ENCODE measurements around the gene PLBD1. TPM values are rescaled to one million over a fixed set of nuclear protein-coding genes. Genes with fewer than 3 reads are reported as not detected.

Gene PLBD1, protein sequence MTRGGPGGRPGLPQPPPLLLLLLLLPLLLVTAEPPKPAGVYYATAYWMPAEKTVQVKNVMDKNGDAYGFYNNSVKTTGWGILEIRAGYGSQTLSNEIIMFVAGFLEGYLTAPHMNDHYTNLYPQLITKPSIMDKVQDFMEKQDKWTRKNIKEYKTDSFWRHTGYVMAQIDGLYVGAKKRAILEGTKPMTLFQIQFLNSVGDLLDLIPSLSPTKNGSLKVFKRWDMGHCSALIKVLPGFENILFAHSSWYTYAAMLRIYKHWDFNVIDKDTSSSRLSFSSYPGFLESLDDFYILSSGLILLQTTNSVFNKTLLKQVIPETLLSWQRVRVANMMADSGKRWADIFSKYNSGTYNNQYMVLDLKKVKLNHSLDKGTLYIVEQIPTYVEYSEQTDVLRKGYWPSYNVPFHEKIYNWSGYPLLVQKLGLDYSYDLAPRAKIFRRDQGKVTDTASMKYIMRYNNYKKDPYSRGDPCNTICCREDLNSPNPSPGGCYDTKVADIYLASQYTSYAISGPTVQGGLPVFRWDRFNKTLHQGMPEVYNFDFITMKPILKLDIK
- total RNA-seq = not detected

DNA sequence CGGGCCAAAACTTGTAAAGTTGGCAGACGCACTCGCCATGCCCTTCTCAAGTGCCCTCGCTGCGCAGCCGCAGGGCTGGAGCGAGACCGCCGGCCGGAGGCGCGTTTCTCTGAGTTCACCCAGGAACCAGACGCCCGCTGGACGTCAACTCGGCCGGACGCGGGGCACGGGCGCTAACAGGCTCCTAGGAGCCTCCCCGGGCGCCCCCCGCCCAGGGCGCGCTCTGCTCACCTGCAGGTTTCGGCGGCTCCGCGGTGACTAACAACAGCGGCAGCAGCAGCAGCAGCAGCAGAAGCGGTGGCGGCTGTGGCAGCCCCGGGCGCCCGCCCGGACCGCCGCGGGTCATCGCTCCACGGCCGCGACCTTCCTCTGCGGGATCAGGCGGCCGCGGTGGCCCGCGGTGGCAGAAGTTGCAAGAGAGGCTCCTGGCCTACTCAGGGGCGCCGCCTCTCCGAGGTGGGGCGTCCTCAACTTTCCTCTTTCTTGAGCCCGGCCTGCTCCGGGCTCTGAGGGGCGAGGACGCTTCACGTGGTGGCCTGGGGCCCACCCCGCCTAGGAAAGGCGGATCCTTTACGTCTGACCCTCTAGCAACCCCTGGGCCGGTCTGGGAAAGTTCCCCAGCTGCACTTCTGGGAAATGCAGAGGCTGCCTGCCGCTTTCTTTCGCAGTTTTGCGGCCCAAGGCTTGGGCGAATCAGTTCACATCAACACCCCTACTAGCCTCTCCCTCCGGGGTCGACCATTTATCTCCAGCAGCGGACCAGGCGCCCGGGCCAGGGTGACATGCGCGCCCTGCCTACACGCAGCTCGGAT is at the start of gene PLBD1:
PLBD1 (minus strand) TSS at position 533 of the 812 bp plus-strand sequence; CDS start at position 346, 187 bp downstream.
- ATAC-seq (replicated peaks) = peak; percentile 52
- peaks cover 27% of the 10 kb centered on the region for H3K27me3 Mint-ChIP-seq
- H3K4me1 Mint-ChIP-seq = peaks cover 4% of the 10 kb centered on the region
- H3K9me3 Mint-ChIP-seq = no peaks in the 10 kb centered on the region
- H3K27ac Mint-ChIP-seq = no peak within 1 kb of the TSS
- no peaks in the 10 kb centered on the region for H3K36me3 Mint-ChIP-seq (ENCODE audit: low read depth)
- H3K4me3 Mint-ChIP-seq = peak within 1 kb of the TSS; percentile 42

DNA sequence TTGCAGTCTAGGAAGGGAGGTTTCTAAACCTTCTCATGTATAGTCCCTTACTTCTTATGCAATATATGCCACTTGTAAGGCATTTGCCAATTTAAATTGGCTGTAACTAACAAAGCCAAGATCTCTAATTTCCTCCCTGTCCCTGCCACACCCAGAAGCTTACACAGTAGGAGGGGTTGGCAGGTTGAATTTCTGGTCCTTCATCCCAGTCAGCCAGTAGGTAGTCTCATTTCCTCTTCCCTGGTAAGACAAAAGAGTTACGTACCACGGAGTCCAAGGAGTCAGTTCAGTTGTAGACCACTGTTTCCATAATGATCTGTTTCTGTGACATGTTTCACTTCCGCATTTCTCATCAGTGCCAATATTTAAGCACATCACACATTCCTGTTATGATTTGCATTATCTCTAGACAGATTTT is 47.0 kb upstream of the PLBD1 start:
- peaks cover 11% of the 10 kb centered on the region for H3K27me3 Mint-ChIP-seq
- H3K9me3 Mint-ChIP-seq = peaks cover 4% of the 10 kb centered on the region
- no peaks in the 10 kb centered on the region for H3K36me3 Mint-ChIP-seq (ENCODE audit: low read depth)
- peaks cover 3% of the 10 kb centered on the region for H3K4me1 Mint-ChIP-seq
- ATAC-seq (replicated peaks) = no peak
- no peak overlapping the region for H3K4me3 Mint-ChIP-seq
- no peak overlapping the region for H3K27ac Mint-ChIP-seq

DNA sequence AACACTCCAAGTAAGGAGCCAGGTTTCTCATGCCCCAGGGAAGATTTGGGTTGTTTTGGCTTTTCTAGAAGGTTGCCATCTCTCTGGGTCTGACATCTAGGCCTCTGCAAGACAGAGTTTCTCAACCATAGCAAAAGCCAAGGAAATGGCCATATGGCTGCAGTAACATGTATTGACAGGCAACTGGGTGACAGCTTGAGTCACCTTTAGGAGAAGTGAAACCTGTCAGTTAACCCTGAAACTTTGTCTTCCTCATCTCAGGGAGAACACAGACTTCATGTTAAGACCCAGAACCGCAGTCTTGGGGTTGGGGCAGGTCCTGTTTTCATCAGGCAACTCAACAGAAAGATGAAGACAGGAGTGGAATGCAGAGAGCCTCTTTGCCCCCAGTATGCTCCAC is 46.0 kb upstream of the PLBD1 start:
- ATAC-seq (replicated peaks) = no peak

GRCh38 chr12:14612898-14613445 is 45.3 kb upstream of the PLBD1 start:
- no peaks in the 10 kb centered on the region for H3K36me3 Mint-ChIP-seq (ENCODE audit: low read depth)
- no peak for ATAC-seq (replicated peaks)
- H3K27ac Mint-ChIP-seq = no peak overlapping the region
- peaks cover 6% of the 10 kb centered on the region for H3K27me3 Mint-ChIP-seq
- H3K4me1 Mint-ChIP-seq = no peaks in the 10 kb centered on the region
- H3K4me3 Mint-ChIP-seq = no peak overlapping the region
- H3K9me3 Mint-ChIP-seq = peaks cover 17% of the 10 kb centered on the region

More for the DNA sequence above, 46.0 kb upstream of the PLBD1 start:
- H3K9me3 Mint-ChIP-seq = peaks cover 10% of the 10 kb centered on the region
- no peak overlapping the region for H3K4me3 Mint-ChIP-seq
- no peaks in the 10 kb centered on the region for H3K4me1 Mint-ChIP-seq
- H3K36me3 Mint-ChIP-seq (ENCODE audit: low read depth) = no peaks in the 10 kb centered on the region
- peaks cover 6% of the 10 kb centered on the region for H3K27me3 Mint-ChIP-seq
- H3K27ac Mint-ChIP-seq = no peak overlapping the region

DNA sequence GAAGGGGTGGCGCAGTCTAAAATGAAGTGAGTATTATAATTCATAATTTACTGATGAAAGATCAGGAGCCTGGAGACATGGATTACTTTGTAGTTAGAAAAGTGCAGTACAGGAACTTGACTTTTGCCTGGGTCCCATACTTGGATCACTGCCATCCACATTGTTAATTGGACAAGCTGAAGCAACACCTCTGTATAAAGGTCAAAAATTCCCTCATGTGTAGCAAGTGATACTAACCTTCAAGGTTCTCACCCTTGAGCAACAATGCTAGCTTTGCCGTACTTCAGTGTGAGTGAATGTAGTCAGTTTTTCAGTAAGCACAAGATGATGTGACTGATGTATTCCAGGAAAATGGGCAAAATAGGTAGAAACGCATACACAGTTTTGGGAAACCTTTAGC is 44.6 kb upstream of the PLBD1 start:
- Mint-ChIP-seq H3K4me1 (no peaks in the 10 kb centered on the region), H3K36me3 (ENCODE audit: low read depth) (no peaks in the 10 kb centered on the region), H3K27me3 (peaks cover 6% of the 10 kb centered on the region), H3K4me3 (no peak overlapping the region), H3K9me3 (peaks cover 23% of the 10 kb centered on the region), H3K27ac (no peak overlapping the region)
- no peak for ATAC-seq (replicated peaks)

- no peaks in the 10 kb centered on the region for H3K36me3 Mint-ChIP-seq (ENCODE audit: low read depth)
Observed at GRCh38 chr12:14611640-14612203, 44.0 kb upstream of the PLBD1 start.

GRCh38 chr12:14607568-14607967 is 39.9 kb upstream of the PLBD1 start:
- Mint-ChIP-seq H3K36me3 (ENCODE audit: low read depth) (no peaks in the 10 kb centered on the region), H3K9me3 (peaks cover 31% of the 10 kb centered on the region), H3K27ac (no peak overlapping the region), H3K4me3 (no peak overlapping the region), H3K27me3 (peaks cover 3% of the 10 kb centered on the region), H3K4me1 (no peaks in the 10 kb centered on the region)
- no peak for ATAC-seq (replicated peaks)

More at GRCh38 chr12:14611640-14612203, 44.0 kb upstream of the PLBD1 start:
- Mint-ChIP-seq H3K27me3 (peaks cover 6% of the 10 kb centered on the region), H3K4me1 (no peaks in the 10 kb centered on the region), H3K27ac (no peak overlapping the region), H3K4me3 (no peak overlapping the region), H3K9me3 (peaks cover 23% of the 10 kb centered on the region)
- no peak for ATAC-seq (replicated peaks)

- no peak for ATAC-seq (replicated peaks)
- Mint-ChIP-seq H3K9me3 (peaks cover 27% of the 10 kb centered on the region), H3K27me3 (peaks cover 3% of the 10 kb centered on the region), H3K4me1 (no peaks in the 10 kb centered on the region), H3K36me3 (ENCODE audit: low read depth) (no peaks in the 10 kb centered on the region), H3K4me3 (no peak overlapping the region), H3K27ac (no peak overlapping the region)
Observed at GRCh38 chr12:14605401-14605989, 37.8 kb upstream of the PLBD1 start.

- Mint-ChIP-seq H3K9me3 (peaks cover 8% of the 10 kb centered on the region), H3K27me3 (peaks cover 3% of the 10 kb centered on the region), H3K4me1 (no peaks in the 10 kb centered on the region), H3K4me3 (no peak overlapping the region), H3K36me3 (ENCODE audit: low read depth) (no peaks in the 10 kb centered on the region), H3K27ac (no peak overlapping the region)
- ATAC-seq (replicated peaks) = no peak
Observed at GRCh38 chr12:14601692-14602478, 34.2 kb upstream of the PLBD1 start.

GRCh38 chr12:14597480-14597879 is 29.8 kb upstream of the PLBD1 start:
- no peaks in the 10 kb centered on the region for H3K27me3 Mint-ChIP-seq
- H3K4me3 Mint-ChIP-seq = no peak overlapping the region
- no peaks in the 10 kb centered on the region for H3K9me3 Mint-ChIP-seq
- H3K4me1 Mint-ChIP-seq = no peaks in the 10 kb centered on the region
- ATAC-seq (replicated peaks) = no peak
- no peaks in the 10 kb centered on the region for H3K36me3 Mint-ChIP-seq (ENCODE audit: low read depth)
- H3K27ac Mint-ChIP-seq = no peak overlapping the region

- Mint-ChIP-seq H3K27me3 (no peaks in the 10 kb centered on the region), H3K9me3 (no peaks in the 10 kb centered on the region), H3K27ac (no peak overlapping the region), H3K4me3 (no peak overlapping the region), H3K4me1 (no peaks in the 10 kb centered on the region), H3K36me3 (ENCODE audit: low read depth) (no peaks in the 10 kb centered on the region)
- ATAC-seq (replicated peaks) = no peak
Observed at GRCh38 chr12:14591719-14592118, 24.0 kb upstream of the PLBD1 start.

- Mint-ChIP-seq H3K36me3 (ENCODE audit: low read depth) (no peaks in the 10 kb centered on the region), H3K27ac (no peak overlapping the region), H3K4me3 (no peak overlapping the region), H3K27me3 (no peaks in the 10 kb centered on the region), H3K4me1 (no peaks in the 10 kb centered on the region), H3K9me3 (no peaks in the 10 kb centered on the region)
- no peak for ATAC-seq (replicated peaks)
Observed at GRCh38 chr12:14589169-14590004, 21.7 kb upstream of the PLBD1 start.

GRCh38 chr12:14588571-14588970 is 20.9 kb upstream of the PLBD1 start:
- Mint-ChIP-seq H3K9me3 (no peaks in the 10 kb centered on the region), H3K4me3 (no peak overlapping the region), H3K27me3 (no peaks in the 10 kb centered on the region), H3K36me3 (ENCODE audit: low read depth) (no peaks in the 10 kb centered on the region), H3K4me1 (no peaks in the 10 kb centered on the region), H3K27ac (no peak overlapping the region)
- no peak for ATAC-seq (replicated peaks)

Measured in activated T-helper 17 cell treated with anti-CD3 and anti-CD28 coated beads, Interleukin-2, amount 50 U/mL, for 72 hours (primary cell).